HG03025 (cell line): ENCODE measurements around the gene HIBADH.

Source experiments
- ATAC-seq: cut with Tn5 transposase; IDR thresholded peaks from one replicate; pipeline ENCODE4 v1.9.1; 2021; ENCODE audit warnings: mild to moderate bottlenecking, moderate library complexity; ENCODE audit not compliant: unreplicated experiment, low FRiP score

HIBADH gene

GRCh38 chr7:27560706-27561235 lies 101.9 kb downstream of the HIBADH start:
- ATAC-seq = no peak

GRCh38 chr7:27555670-27556069 lies 107.0 kb downstream of the HIBADH start:
- ATAC-seq = no peak

- ATAC-seq = no peak
Measured at GRCh38 chr7:27554826-27555225, 107.9 kb downstream of the HIBADH start.

GRCh38 chr7:27553273-27553672 lies 109.4 kb downstream of the HIBADH start:
- ATAC-seq = no peak

- ATAC-seq = no peak
Measured at GRCh38 chr7:27551803-27552400, 110.8 kb downstream of the HIBADH start.

GRCh38 chr7:27549606-27550005 lies 113.1 kb downstream of the HIBADH start:
- no peak for ATAC-seq

GRCh38 chr7:27548304-27548703 lies 114.4 kb downstream of the HIBADH start:
- ATAC-seq = no peak

- ATAC-seq = no peak
Measured at GRCh38 chr7:27547401-27547800, 115.3 kb downstream of the HIBADH start.

GRCh38 chr7:27546610-27547009 lies 116.1 kb downstream of the HIBADH start:
- ATAC-seq = no peak

- ATAC-seq = no peak
Measured at GRCh38 chr7:27535795-27536194, 126.9 kb downstream of the HIBADH start.

GRCh38 chr7:27533652-27534081 lies 129.0 kb downstream of the HIBADH start:
- no peak for ATAC-seq

- ATAC-seq = no peak
Measured at GRCh38 chr7:27532314-27532713, 130.4 kb downstream of the HIBADH start.

- ATAC-seq = no peak
Measured at GRCh38 chr7:27527348-27527714, 135.4 kb downstream of the HIBADH start.

GRCh38 chr7:27526611-27527347 lies 135.9 kb downstream of the HIBADH start:
- ATAC-seq = no peak

GRCh38 chr7:27526131-27526530 lies 136.6 kb downstream of the HIBADH start:
- ATAC-seq = no peak

GRCh38 chr7:27523321-27523720 lies 139.4 kb downstream of the HIBADH start:
- no peak for ATAC-seq

GRCh38 chr7:27522566-27522965 lies 140.1 kb downstream of the HIBADH start:
- ATAC-seq = no peak

- ATAC-seq = no peak
Measured at GRCh38 chr7:27520815-27521790, 141.6 kb downstream of the HIBADH start.

GRCh38 chr7:27519793-27520469 lies 142.8 kb downstream of the HIBADH start:
- no peak for ATAC-seq
